Mesothelial cell of epicardium (in vitro differentiated cells): ENCODE measurements around the gene HMOX2. TPM values are rescaled to one million over a fixed set of nuclear protein-coding genes. Genes with fewer than 3 reads are reported as not detected.

ENCODE experiments used
- DNase-seq, 2 experiments: peaks; one replicate each; pipeline ENCODE4 v3.0.0; 2021; ENCODE audit warnings: low spot score in 2 of 2; ENCODE audit not compliant: unreplicated experiment in 2 of 2
- H3K27ac Mint-ChIP-seq: 2 replicates; pipeline ENCODE4 v1.8.0; 2021; ENCODE audit warnings: mixed read lengths
- H3K27me3 Mint-ChIP-seq: 2 replicates; pipeline ENCODE4 v1.8.0; 2021; ENCODE audit warnings: low read depth, mixed read lengths
- H3K36me3 Mint-ChIP-seq: 2 replicates; pipeline ENCODE4 v1.8.0; 2021; ENCODE audit warnings: mixed read lengths
- H3K4me1 Mint-ChIP-seq: 2 replicates; pipeline ENCODE4 v1.8.0; 2021; ENCODE audit warnings: mixed read lengths
- H3K4me3 Mint-ChIP-seq: 2 replicates; pipeline ENCODE4 v1.8.0; 2021; ENCODE audit warnings: mild to moderate bottlenecking, moderate library complexity, mixed read lengths
- H3K9me3 Mint-ChIP-seq: 2 replicates; pipeline ENCODE4 v1.8.0; 2021; ENCODE audit warnings: mixed read lengths
- CTCF ChIP-seq: fragments of 200-600 bp; sonication (generic); IDR thresholded peaks from one replicate; pipeline ENCODE4 v1.5.0; 2021; ENCODE audit warnings: antibody characterized with exemption; ENCODE audit not compliant: unreplicated experiment
- total RNA-seq: library from RNA; stranded (reverse); gene quantifications from 3 replicates; pipeline ENCODE4 v1.2.1, GENCODE V29; 2021

The HMOX2 gene
- total RNA-seq, 1 donor from 2014 or later = 30.9 TPM

GRCh38 chr16:4522051-4522581 lies 45.9 kb downstream of the HMOX2 start:
- Mint-ChIP-seq H3K9me3 (no peaks in the 10 kb centered on the region), H3K4me1 (peaks cover 5% of the 10 kb centered on the region), H3K27ac (peak overlapping the region; percentile 78), H3K27me3 (no peaks in the 10 kb centered on the region), H3K36me3 (peaks cover 4% of the 10 kb centered on the region), H3K4me3 (no peak overlapping the region)
- peak in 1 of 2 experiments; percentile 44 for DNase-seq
- no peak for TF ChIP-seq CTCF

- H3K4me3 Mint-ChIP-seq = no peak overlapping the region
- no peak for TF ChIP-seq CTCF
- H3K9me3 Mint-ChIP-seq = no peaks in the 10 kb centered on the region
- peaks cover 4% of the 10 kb centered on the region for H3K36me3 Mint-ChIP-seq
- DNase-seq = no peak
- no peak overlapping the region for H3K27ac Mint-ChIP-seq
- peaks cover 5% of the 10 kb centered on the region for H3K4me1 Mint-ChIP-seq
- H3K27me3 Mint-ChIP-seq = no peaks in the 10 kb centered on the region
Observed at GRCh38 chr16:4523686-4524085, 47.5 kb downstream of the HMOX2 start.

GRCh38 chr16:4524571-4524970 lies 48.4 kb downstream of the HMOX2 start:
- no peaks in the 10 kb centered on the region for H3K27me3 Mint-ChIP-seq
- H3K27ac Mint-ChIP-seq = no peak overlapping the region
- H3K4me3 Mint-ChIP-seq = no peak overlapping the region
- H3K9me3 Mint-ChIP-seq = no peaks in the 10 kb centered on the region
- peaks cover 4% of the 10 kb centered on the region for H3K36me3 Mint-ChIP-seq
- DNase-seq = no peak
- no peak for TF ChIP-seq CTCF
- H3K4me1 Mint-ChIP-seq = peaks cover 12% of the 10 kb centered on the region

- H3K4me1 Mint-ChIP-seq = peaks cover 13% of the 10 kb centered on the region
- no peak overlapping the region for H3K27ac Mint-ChIP-seq
- no peak for DNase-seq
- no peak overlapping the region for H3K4me3 Mint-ChIP-seq
- no peaks in the 10 kb centered on the region for H3K27me3 Mint-ChIP-seq
- peaks cover 4% of the 10 kb centered on the region for H3K36me3 Mint-ChIP-seq
- H3K9me3 Mint-ChIP-seq = no peaks in the 10 kb centered on the region
- TF ChIP-seq CTCF = no peak
Observed at GRCh38 chr16:4525069-4525468, 48.9 kb downstream of the HMOX2 start.

GRCh38 chr16:4525634-4526277 lies 49.6 kb downstream of the HMOX2 start:
- H3K4me3 Mint-ChIP-seq = no peak overlapping the region
- TF ChIP-seq CTCF = no peak
- no peaks in the 10 kb centered on the region for H3K27me3 Mint-ChIP-seq
- H3K27ac Mint-ChIP-seq = no peak overlapping the region
- H3K4me1 Mint-ChIP-seq = peaks cover 13% of the 10 kb centered on the region
- peaks cover 4% of the 10 kb centered on the region for H3K36me3 Mint-ChIP-seq
- no peaks in the 10 kb centered on the region for H3K9me3 Mint-ChIP-seq
- no peak for DNase-seq
